ENCODE measurements around the gene TLE4.

The TLE4 gene

DNA sequence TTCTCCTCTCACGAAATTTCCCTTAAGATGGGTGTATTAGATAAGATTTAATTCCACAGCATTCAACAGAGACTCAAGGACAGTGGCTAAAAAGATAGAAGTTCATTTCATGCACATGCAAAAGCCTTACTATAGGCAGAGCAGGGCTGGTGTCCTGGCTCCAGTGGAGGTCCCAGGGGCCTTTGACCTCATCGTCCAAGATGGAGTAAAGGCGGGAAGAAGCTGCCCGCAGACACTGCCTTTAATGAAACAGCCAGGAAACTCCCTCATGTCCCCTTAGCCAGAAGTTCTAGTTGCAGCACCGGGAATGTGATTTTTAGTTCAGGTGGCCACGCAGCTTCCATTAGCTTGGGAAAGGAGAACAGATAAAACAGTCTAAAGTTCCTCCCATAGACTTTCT, 190.3 kb downstream of the TLE4 start:
- Histone ChIP-seq H3F3A (ENCODE audit: insufficient read depth) (no peaks in the 10 kb centered on the region), H3K4me2 (ENCODE audit: low read depth, low read length, poor library complexity, severe bottlenecking) (no peak overlapping the region), H3K9ac (ENCODE audit: low read length) (no peak overlapping the region), H3K27ac (ENCODE audit: low read depth, low read length) (no peak overlapping the region), H3K9me2 (replicated peaks; ENCODE audit: insufficient read depth, low read length) (no peaks in the 10 kb centered on the region), H3K27me3 (ENCODE audit: low read length) (no peaks in the 10 kb centered on the region), H4K20me1 (ENCODE audit: low read depth, low read length) (no peaks in the 10 kb centered on the region), H3K79me2 (ENCODE audit: insufficient read depth, low read length) (no peaks in the 10 kb centered on the region), H3K36me3 (ENCODE audit: low read length) (no peaks in the 10 kb centered on the region), H3K4me3 (ENCODE audit: insufficient read depth, low read length, poor library complexity, severe bottlenecking) (no peak overlapping the region), H2AFZ (ENCODE audit: low read depth, low read length, severe bottlenecking) (no peak overlapping the region), H3K9me3 (ENCODE audit: insufficient read depth, low read length) (no peaks in the 10 kb centered on the region)
- TF ChIP-seq CTCF (IDR thresholded peaks at IDR 0.05; ENCODE audit: insufficient read depth, low read length, poor library complexity, severe bottlenecking) = no peak
- TF ChIP-seq EZH2phosphoT487 (conservative IDR thresholded peaks at IDR 0.05; ENCODE audit: low read length) = no peak

DNA sequence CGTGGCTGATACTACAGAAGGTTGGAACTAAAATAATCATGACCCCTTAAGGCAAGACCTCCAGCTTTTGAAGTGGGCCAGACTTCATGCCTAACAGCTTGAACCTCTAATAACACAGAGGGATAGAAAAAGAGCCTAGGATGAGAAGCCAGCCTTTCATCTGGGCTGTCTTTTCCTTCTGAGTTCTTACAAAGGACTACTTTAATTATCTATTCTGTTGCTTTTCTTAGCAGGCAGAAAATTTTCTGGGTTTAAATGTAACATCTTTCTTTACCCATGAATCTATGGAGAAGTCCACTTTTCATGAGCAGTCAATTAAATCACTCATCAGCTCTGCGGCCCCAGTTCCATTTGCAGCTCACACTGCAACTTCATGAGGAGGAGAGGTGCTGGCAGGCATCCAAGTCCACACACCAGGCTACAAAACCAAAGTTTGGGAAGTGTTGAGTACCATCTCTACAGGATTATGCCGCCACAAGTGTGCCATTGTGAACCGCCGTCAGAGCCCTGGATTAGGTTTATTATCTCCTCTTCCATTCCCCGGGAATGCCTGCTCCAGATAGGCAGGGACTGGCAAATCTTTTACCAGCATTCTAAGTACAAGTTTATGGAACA, 192.0 kb downstream of the TLE4 start:
- no peaks in the 10 kb centered on the region for H3K27me3 ChIP-seq (ENCODE audit: low read length)
- H3K27ac ChIP-seq (ENCODE audit: low read depth, low read length) = no peak overlapping the region
- no peak overlapping the region for H3K9ac ChIP-seq (ENCODE audit: low read length)
- H3K36me3 ChIP-seq (ENCODE audit: low read length) = no peaks in the 10 kb centered on the region
- H3K9me3 ChIP-seq (ENCODE audit: insufficient read depth, low read length) = no peaks in the 10 kb centered on the region
- H3F3A ChIP-seq (ENCODE audit: insufficient read depth) = no peaks in the 10 kb centered on the region
- H4K20me1 ChIP-seq (ENCODE audit: low read depth, low read length) = no peaks in the 10 kb centered on the region
- no peaks in the 10 kb centered on the region for H3K79me2 ChIP-seq (ENCODE audit: insufficient read depth, low read length)
- H2AFZ ChIP-seq (ENCODE audit: low read depth, low read length, severe bottlenecking) = no peak overlapping the region
- TF ChIP-seq EZH2phosphoT487 (conservative IDR thresholded peaks at IDR 0.05; ENCODE audit: low read length) (no peak), CTCF (IDR thresholded peaks at IDR 0.05; ENCODE audit: insufficient read depth, low read length, poor library complexity, severe bottlenecking) (no peak)
- H3K9me2 ChIP-seq (replicated peaks; ENCODE audit: insufficient read depth, low read length) = no peaks in the 10 kb centered on the region
- H3K4me2 ChIP-seq (ENCODE audit: low read depth, low read length, poor library complexity, severe bottlenecking) = no peak overlapping the region
- no peak overlapping the region for H3K4me3 ChIP-seq (ENCODE audit: insufficient read depth, low read length, poor library complexity, severe bottlenecking)

- Histone ChIP-seq H3K9ac (ENCODE audit: low read length) (no peak overlapping the region), H2AFZ (ENCODE audit: low read depth, low read length, severe bottlenecking) (no peak overlapping the region), H3K27ac (ENCODE audit: low read depth, low read length) (no peak overlapping the region), H4K20me1 (ENCODE audit: low read depth, low read length) (no peaks in the 10 kb centered on the region), H3K9me2 (replicated peaks; ENCODE audit: insufficient read depth, low read length) (no peaks in the 10 kb centered on the region; the same call in 1 of the 2 replicates), H3K4me2 (ENCODE audit: low read depth, low read length, poor library complexity, severe bottlenecking) (no peak overlapping the region), H3K4me3 (ENCODE audit: insufficient read depth, low read length, poor library complexity, severe bottlenecking) (no peak overlapping the region), H3K36me3 (ENCODE audit: low read length) (no peaks in the 10 kb centered on the region), H3K79me2 (ENCODE audit: insufficient read depth, low read length) (no peaks in the 10 kb centered on the region), H3F3A (ENCODE audit: insufficient read depth) (no peaks in the 10 kb centered on the region), H3K9me3 (ENCODE audit: insufficient read depth, low read length) (no peaks in the 10 kb centered on the region), H3K27me3 (ENCODE audit: low read length) (no peaks in the 10 kb centered on the region)
- TF ChIP-seq EZH2phosphoT487 (conservative IDR thresholded peaks at IDR 0.05; ENCODE audit: low read length) = no peak
- no peak for TF ChIP-seq CTCF (IDR thresholded peaks at IDR 0.05; ENCODE audit: insufficient read depth, low read length, poor library complexity, severe bottlenecking)
Observed at GRCh38 chr9:79764374-79764773, 192.6 kb downstream of the TLE4 start.

Data from SU-DHL-6 (cell line).